ENCODE results near the gene RPIA.

The RPIA gene

GRCh38 chr2:88691339-88692183 is at the start of gene RPIA:
TSS of gene RPIA (plus strand) at chr2:88691673. CDS start at chr2:88691699, 26 bp downstream.
- DNase-seq (ENCODE audit: low read depth): peak; percentile 99

GRCh38 chr2:88642278-88642677 is 49.2 kb upstream of the RPIA start:
- peak; percentile 20 for DNase-seq (ENCODE audit: low read depth)

GRCh38 chr2:88645291-88645882 is 46.1 kb upstream of the RPIA start:
- peak; percentile 6 for DNase-seq (ENCODE audit: low read depth)

- DNase-seq (ENCODE audit: low read depth): no peak
Observed at GRCh38 chr2:88651646-88652045, 39.8 kb upstream of the RPIA start.

GRCh38 chr2:88654714-88655113 is 36.8 kb upstream of the RPIA start:
- DNase-seq (ENCODE audit: low read depth): peak; percentile 79

GRCh38 chr2:88656690-88657089 is 34.8 kb upstream of the RPIA start:
- DNase-seq (ENCODE audit: low read depth): peak; percentile 62

- DNase-seq (ENCODE audit: low read depth): peak; percentile 70
Observed at GRCh38 chr2:88657131-88657530, 34.3 kb upstream of the RPIA start.

GRCh38 chr2:88658326-88658725 is 33.1 kb upstream of the RPIA start:
- peak; percentile 74 for DNase-seq (ENCODE audit: low read depth)

GRCh38 chr2:88658881-88659537 is 32.5 kb upstream of the RPIA start:
- peak; percentile 43 for DNase-seq (ENCODE audit: low read depth)

GRCh38 chr2:88659538-88659915 is 31.9 kb upstream of the RPIA start:
- DNase-seq (ENCODE audit: low read depth): peak; percentile 83

GRCh38 chr2:88660622-88661021 is 30.9 kb upstream of the RPIA start:
- DNase-seq (ENCODE audit: low read depth): no peak

GRCh38 chr2:88666576-88666975 is 24.9 kb upstream of the RPIA start:
- no peak for DNase-seq (ENCODE audit: low read depth)

- DNase-seq (ENCODE audit: low read depth): no peak
Observed at GRCh38 chr2:88667219-88667618, 24.3 kb upstream of the RPIA start.

GRCh38 chr2:88668862-88669261 is 22.6 kb upstream of the RPIA start:
- DNase-seq (ENCODE audit: low read depth): peak; percentile 2

GRCh38 chr2:88669482-88670214 is 21.8 kb upstream of the RPIA start:
- peak; percentile 53 for DNase-seq (ENCODE audit: low read depth)

GRCh38 chr2:88671786-88672427 is 19.6 kb upstream of the RPIA start:
- DNase-seq (ENCODE audit: low read depth): peak; percentile 70

- DNase-seq (ENCODE audit: low read depth): no peak
Observed at GRCh38 chr2:88673363-88673762, 18.1 kb upstream of the RPIA start.

GRCh38 chr2:88680266-88680902 is 11.1 kb upstream of the RPIA start:
- DNase-seq (ENCODE audit: low read depth): no peak

- no peak for DNase-seq (ENCODE audit: low read depth)
Observed at GRCh38 chr2:88680916-88681315, 10.6 kb upstream of the RPIA start.

- DNase-seq (ENCODE audit: low read depth): no peak
Observed at GRCh38 chr2:88683160-88684021, 8.1 kb upstream of the RPIA start.

Measured in EH (cell line).